GM19324 (cell line): Measurements from ENCODE around the gene LRP5.

Experiments used
- ATAC-seq: cut with Tn5 transposase; IDR thresholded peaks from one replicate; pipeline ENCODE4 v1.9.1; 2021; ENCODE audit warnings: mild to moderate bottlenecking, moderate library complexity; ENCODE audit not compliant: unreplicated experiment, low FRiP score

LRP5 gene

GRCh38 chr11:68480852-68481510 is 168.6 kb downstream of the LRP5 start:
- ATAC-seq: no peak

GRCh38 chr11:68481579-68482240 is 169.3 kb downstream of the LRP5 start:
- no peak for ATAC-seq

- ATAC-seq: no peak
These were observed 176.2 kb downstream of the LRP5 start for GRCh38 chr11:68488623-68489022.

- no peak for ATAC-seq
These were observed 182.9 kb downstream of the LRP5 start for GRCh38 chr11:68495220-68495729.

GRCh38 chr11:68495872-68496271 is 183.5 kb downstream of the LRP5 start:
- ATAC-seq: no peak

DNA sequence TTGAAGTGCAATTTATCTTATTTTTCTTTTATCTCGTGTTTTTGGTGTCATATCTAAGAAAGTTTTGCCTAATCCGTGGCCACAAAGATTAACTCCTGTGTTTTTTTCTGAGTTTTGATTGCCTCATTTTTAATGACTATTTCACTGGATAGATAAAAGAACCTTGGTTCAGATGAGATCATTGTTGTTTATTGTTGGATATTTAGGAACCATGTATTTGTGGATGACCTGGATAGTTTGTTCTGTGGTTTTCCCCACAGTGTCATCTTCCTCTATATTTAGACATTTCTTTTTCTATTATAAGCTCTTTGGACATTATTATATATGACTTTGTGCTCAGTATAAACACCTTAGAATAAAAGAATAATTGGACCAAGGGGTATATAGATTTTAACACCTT is 185.4 kb downstream of the LRP5 start:
- no peak for ATAC-seq

GRCh38 chr11:68498321-68498720 is 185.9 kb downstream of the LRP5 start:
- no peak for ATAC-seq
